A549 (cell line): ENCODE measurements around the gene TRAPPC3.

Source experiments
- CHD2 ChIP-seq: fragments of 150-350 bp; IDR thresholded peaks from 2 replicates; pipeline ENCODE4 v1.6.1; 2014; ENCODE audit warnings: low read length; ENCODE audit not compliant: partially characterized antibody
- NR3C1 ChIP-seq: fragments of >200 bp; sonication (Bioruptor Twin); formaldehyde crosslinking; IDR thresholded peaks from 3 replicates; pipeline ENCODE4 v1.6.1; 2017
- POLR2A ChIP-seq: IDR thresholded peaks from 2 replicates; pipeline ENCODE4 v1.6.1; 2012; ENCODE audit warnings: mild to moderate bottlenecking, low read length
- ZC3H11A ChIP-seq: fragments of 450-650 bp; IDR thresholded peaks from 2 replicates; pipeline ENCODE4 v1.6.1; 2014; ENCODE audit warnings: antibody characterized with exemption, mild to moderate bottlenecking
- ZNF302 ChIP-seq: fragments of 250-450 bp; sonication (Bioruptor Pico); IDR thresholded peaks from 2 replicates; pipeline ENCODE4 v1.9.0; 2021; ENCODE audit warnings: inconsistent platforms, mild to moderate bottlenecking, moderate library complexity
- TF ChIP-seq, protein P1 (sequence below): fragments of >200 bp; sonication (Bioruptor Twin); formaldehyde crosslinking; IDR thresholded peaks from 3 replicates; pipeline ENCODE4 v1.5.1; 2016
- TF ChIP-seq, protein P2 (sequence below): fragments of 200-600 bp; sonication (generic); IDR thresholded peaks from 2 replicates; pipeline ENCODE4 v1.6.1; 2016; ENCODE audit warnings: antibody characterized with exemption, mild to moderate bottlenecking, moderate library complexity
- TF ChIP-seq, protein P3 (sequence below): fragments of >200 bp; sonication (Bioruptor Twin); formaldehyde crosslinking; IDR thresholded peaks from 3 replicates; pipeline ENCODE4 v1.6.1; 2016
- TF ChIP-seq, protein P4 (sequence below): IDR thresholded peaks from 2 replicates; pipeline ENCODE4 v1.6.1; 2012

DNA sequence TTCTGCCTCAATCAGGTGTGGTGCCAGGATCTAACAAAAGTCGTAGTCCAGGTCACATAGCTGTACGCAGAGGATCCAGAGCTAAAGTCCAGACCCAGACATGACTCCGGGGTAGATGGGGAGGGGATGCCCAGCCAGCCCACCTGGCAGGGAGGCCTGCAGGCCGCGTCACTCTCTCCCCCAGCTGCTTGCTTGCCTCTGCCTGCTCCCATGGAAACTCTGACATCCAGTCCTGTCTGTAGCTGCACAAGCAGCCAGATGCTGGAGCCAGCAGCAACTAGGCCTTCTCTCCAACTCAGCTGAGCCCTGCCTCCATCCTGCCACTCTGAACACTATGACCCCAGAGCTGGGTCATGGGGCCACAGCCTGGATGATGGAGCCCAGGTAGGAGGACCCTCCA is 32.4 kb downstream of the TRAPPC3 start:
- TF ChIP-seq, protein P1, sequence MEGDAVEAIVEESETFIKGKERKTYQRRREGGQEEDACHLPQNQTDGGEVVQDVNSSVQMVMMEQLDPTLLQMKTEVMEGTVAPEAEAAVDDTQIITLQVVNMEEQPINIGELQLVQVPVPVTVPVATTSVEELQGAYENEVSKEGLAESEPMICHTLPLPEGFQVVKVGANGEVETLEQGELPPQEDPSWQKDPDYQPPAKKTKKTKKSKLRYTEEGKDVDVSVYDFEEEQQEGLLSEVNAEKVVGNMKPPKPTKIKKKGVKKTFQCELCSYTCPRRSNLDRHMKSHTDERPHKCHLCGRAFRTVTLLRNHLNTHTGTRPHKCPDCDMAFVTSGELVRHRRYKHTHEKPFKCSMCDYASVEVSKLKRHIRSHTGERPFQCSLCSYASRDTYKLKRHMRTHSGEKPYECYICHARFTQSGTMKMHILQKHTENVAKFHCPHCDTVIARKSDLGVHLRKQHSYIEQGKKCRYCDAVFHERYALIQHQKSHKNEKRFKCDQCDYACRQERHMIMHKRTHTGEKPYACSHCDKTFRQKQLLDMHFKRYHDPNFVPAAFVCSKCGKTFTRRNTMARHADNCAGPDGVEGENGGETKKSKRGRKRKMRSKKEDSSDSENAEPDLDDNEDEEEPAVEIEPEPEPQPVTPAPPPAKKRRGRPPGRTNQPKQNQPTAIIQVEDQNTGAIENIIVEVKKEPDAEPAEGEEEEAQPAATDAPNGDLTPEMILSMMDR: no peak
- TF ChIP-seq NR3C1 (no peak), CHD2 (no peak), ZNF302 (no peak), ZC3H11A (no peak), POLR2A (no peak)
- TF ChIP-seq, protein P2, sequence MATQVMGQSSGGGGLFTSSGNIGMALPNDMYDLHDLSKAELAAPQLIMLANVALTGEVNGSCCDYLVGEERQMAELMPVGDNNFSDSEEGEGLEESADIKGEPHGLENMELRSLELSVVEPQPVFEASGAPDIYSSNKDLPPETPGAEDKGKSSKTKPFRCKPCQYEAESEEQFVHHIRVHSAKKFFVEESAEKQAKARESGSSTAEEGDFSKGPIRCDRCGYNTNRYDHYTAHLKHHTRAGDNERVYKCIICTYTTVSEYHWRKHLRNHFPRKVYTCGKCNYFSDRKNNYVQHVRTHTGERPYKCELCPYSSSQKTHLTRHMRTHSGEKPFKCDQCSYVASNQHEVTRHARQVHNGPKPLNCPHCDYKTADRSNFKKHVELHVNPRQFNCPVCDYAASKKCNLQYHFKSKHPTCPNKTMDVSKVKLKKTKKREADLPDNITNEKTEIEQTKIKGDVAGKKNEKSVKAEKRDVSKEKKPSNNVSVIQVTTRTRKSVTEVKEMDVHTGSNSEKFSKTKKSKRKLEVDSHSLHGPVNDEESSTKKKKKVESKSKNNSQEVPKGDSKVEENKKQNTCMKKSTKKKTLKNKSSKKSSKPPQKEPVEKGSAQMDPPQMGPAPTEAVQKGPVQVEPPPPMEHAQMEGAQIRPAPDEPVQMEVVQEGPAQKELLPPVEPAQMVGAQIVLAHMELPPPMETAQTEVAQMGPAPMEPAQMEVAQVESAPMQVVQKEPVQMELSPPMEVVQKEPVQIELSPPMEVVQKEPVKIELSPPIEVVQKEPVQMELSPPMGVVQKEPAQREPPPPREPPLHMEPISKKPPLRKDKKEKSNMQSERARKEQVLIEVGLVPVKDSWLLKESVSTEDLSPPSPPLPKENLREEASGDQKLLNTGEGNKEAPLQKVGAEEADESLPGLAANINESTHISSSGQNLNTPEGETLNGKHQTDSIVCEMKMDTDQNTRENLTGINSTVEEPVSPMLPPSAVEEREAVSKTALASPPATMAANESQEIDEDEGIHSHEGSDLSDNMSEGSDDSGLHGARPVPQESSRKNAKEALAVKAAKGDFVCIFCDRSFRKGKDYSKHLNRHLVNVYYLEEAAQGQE: no peak
- TF ChIP-seq, protein P3, sequence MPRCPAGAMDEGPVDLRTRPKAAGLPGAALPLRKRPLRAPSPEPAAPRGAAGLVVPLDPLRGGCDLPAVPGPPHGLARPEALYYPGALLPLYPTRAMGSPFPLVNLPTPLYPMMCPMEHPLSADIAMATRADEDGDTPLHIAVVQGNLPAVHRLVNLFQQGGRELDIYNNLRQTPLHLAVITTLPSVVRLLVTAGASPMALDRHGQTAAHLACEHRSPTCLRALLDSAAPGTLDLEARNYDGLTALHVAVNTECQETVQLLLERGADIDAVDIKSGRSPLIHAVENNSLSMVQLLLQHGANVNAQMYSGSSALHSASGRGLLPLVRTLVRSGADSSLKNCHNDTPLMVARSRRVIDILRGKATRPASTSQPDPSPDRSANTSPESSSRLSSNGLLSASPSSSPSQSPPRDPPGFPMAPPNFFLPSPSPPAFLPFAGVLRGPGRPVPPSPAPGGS: no peak
- TF ChIP-seq, protein P4, sequence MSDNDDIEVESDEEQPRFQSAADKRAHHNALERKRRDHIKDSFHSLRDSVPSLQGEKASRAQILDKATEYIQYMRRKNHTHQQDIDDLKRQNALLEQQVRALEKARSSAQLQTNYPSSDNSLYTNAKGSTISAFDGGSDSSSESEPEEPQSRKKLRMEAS: no peak
